ENCODE results near the gene TIMP2.
A peak's percentile ranks its signal among the peaks of the same experiment; 100 is the strongest.

Gene TIMP2

GRCh38 chr17:78925234-78925633, at the start of gene TIMP2:
TSS of gene TIMP2 (minus strand) at chr17:78925387. CDS start at chr17:78925088, 299 bp downstream.
- H2AFZ ChIP-seq (ENCODE audit: low read length, unreplicated experiment) = peak within 1 kb of the TSS; percentile 91
- H3K27me3 ChIP-seq (ENCODE audit: insufficient read depth, low read length) = no peaks in the 10 kb centered on the region
- H3K36me3 ChIP-seq (ENCODE audit: insufficient read depth, low read length) = no peaks in the 10 kb centered on the region
- H3K27ac ChIP-seq (ENCODE audit: low read depth, low read length) = peak within 1 kb of the TSS; percentile 63
- H3K4me1 ChIP-seq (ENCODE audit: control insufficient read depth, insufficient read depth, low read length, unreplicated experiment) = peaks cover 19% of the 10 kb centered on the region
- H3K79me2 ChIP-seq (ENCODE audit: control insufficient read depth, insufficient read depth, low read length, unreplicated experiment) = peaks cover 45% of the 10 kb centered on the region
- peak within 1 kb of the TSS; percentile 87 for H3K4me3 ChIP-seq (ENCODE audit: low read depth, low read length)

- H3K36me3 ChIP-seq (ENCODE audit: insufficient read depth, low read length) = peaks cover 17% of the 10 kb centered on the region; the same call in 1 of the 2 replicates
- H3K27ac ChIP-seq (ENCODE audit: low read depth, low read length) = no peak overlapping the region
- peaks cover 57% of the 10 kb centered on the region for H3K79me2 ChIP-seq (ENCODE audit: control insufficient read depth, insufficient read depth, low read length, unreplicated experiment)
- no peaks in the 10 kb centered on the region for H3K27me3 ChIP-seq (ENCODE audit: insufficient read depth, low read length)
- H3K4me3 ChIP-seq (ENCODE audit: low read depth, low read length) = no peak overlapping the region
- peaks cover 44% of the 10 kb centered on the region for H3K4me1 ChIP-seq (ENCODE audit: control insufficient read depth, insufficient read depth, low read length, unreplicated experiment)
- H2AFZ ChIP-seq (ENCODE audit: low read length, unreplicated experiment) = no peak overlapping the region
These were observed 48.8 kb upstream of the TIMP2 start for GRCh38 chr17:78973792-78974520.

GRCh38 chr17:78973196-78973595, 48.0 kb upstream of the TIMP2 start:
- no peaks in the 10 kb centered on the region for H3K27me3 ChIP-seq (ENCODE audit: insufficient read depth, low read length)
- H3K4me1 ChIP-seq (ENCODE audit: control insufficient read depth, insufficient read depth, low read length, unreplicated experiment) = peaks cover 39% of the 10 kb centered on the region
- no peak overlapping the region for H3K27ac ChIP-seq (ENCODE audit: low read depth, low read length)
- no peak overlapping the region for H3K4me3 ChIP-seq (ENCODE audit: low read depth, low read length)
- H3K79me2 ChIP-seq (ENCODE audit: control insufficient read depth, insufficient read depth, low read length, unreplicated experiment) = peaks cover 51% of the 10 kb centered on the region
- no peak overlapping the region for H2AFZ ChIP-seq (ENCODE audit: low read length, unreplicated experiment)
- peaks cover 17% of the 10 kb centered on the region; the same call in 1 of the 2 replicates for H3K36me3 ChIP-seq (ENCODE audit: insufficient read depth, low read length)

- no peak overlapping the region for H3K4me3 ChIP-seq (ENCODE audit: low read depth, low read length)
- H2AFZ ChIP-seq (ENCODE audit: low read length, unreplicated experiment) = no peak overlapping the region
- peaks cover 17% of the 10 kb centered on the region; the same call in 1 of the 2 replicates for H3K36me3 ChIP-seq (ENCODE audit: insufficient read depth, low read length)
- H3K79me2 ChIP-seq (ENCODE audit: control insufficient read depth, insufficient read depth, low read length, unreplicated experiment) = peaks cover 45% of the 10 kb centered on the region
- no peaks in the 10 kb centered on the region for H3K27me3 ChIP-seq (ENCODE audit: insufficient read depth, low read length)
- no peak overlapping the region for H3K27ac ChIP-seq (ENCODE audit: low read depth, low read length)
- H3K4me1 ChIP-seq (ENCODE audit: control insufficient read depth, insufficient read depth, low read length, unreplicated experiment) = peaks cover 33% of the 10 kb centered on the region
These were observed 47.4 kb upstream of the TIMP2 start for GRCh38 chr17:78972507-78973105.

- Histone ChIP-seq H2AFZ (ENCODE audit: low read length, unreplicated experiment) (no peak overlapping the region), H3K4me3 (ENCODE audit: low read depth, low read length) (no peak overlapping the region), H3K27me3 (ENCODE audit: insufficient read depth, low read length) (no peaks in the 10 kb centered on the region), H3K4me1 (ENCODE audit: control insufficient read depth, insufficient read depth, low read length, unreplicated experiment) (peaks cover 27% of the 10 kb centered on the region), H3K36me3 (ENCODE audit: insufficient read depth, low read length) (peaks cover 17% of the 10 kb centered on the region; the same call in 1 of the 2 replicates), H3K27ac (ENCODE audit: low read depth, low read length) (no peak overlapping the region), H3K79me2 (ENCODE audit: control insufficient read depth, insufficient read depth, low read length, unreplicated experiment) (peaks cover 38% of the 10 kb centered on the region)
These were observed 46.7 kb upstream of the TIMP2 start for GRCh38 chr17:78971756-78972506.

- Histone ChIP-seq H2AFZ (ENCODE audit: low read length, unreplicated experiment) (no peak overlapping the region), H3K79me2 (ENCODE audit: control insufficient read depth, insufficient read depth, low read length, unreplicated experiment) (peaks cover 30% of the 10 kb centered on the region), H3K27me3 (ENCODE audit: insufficient read depth, low read length) (no peaks in the 10 kb centered on the region), H3K4me1 (ENCODE audit: control insufficient read depth, insufficient read depth, low read length, unreplicated experiment) (peaks cover 19% of the 10 kb centered on the region), H3K36me3 (ENCODE audit: insufficient read depth, low read length) (peaks cover 17% of the 10 kb centered on the region; the same call in 1 of the 2 replicates), H3K4me3 (ENCODE audit: low read depth, low read length) (no peak overlapping the region), H3K27ac (ENCODE audit: low read depth, low read length) (no peak overlapping the region)
These were observed 45.9 kb upstream of the TIMP2 start for GRCh38 chr17:78970834-78971755.

GRCh38 chr17:78969865-78970264, 44.7 kb upstream of the TIMP2 start:
- Histone ChIP-seq H2AFZ (ENCODE audit: low read length, unreplicated experiment) (no peak overlapping the region), H3K27ac (ENCODE audit: low read depth, low read length) (no peak overlapping the region), H3K36me3 (ENCODE audit: insufficient read depth, low read length) (peaks cover 14% of the 10 kb centered on the region; the same call in 1 of the 2 replicates), H3K27me3 (ENCODE audit: insufficient read depth, low read length) (no peaks in the 10 kb centered on the region), H3K79me2 (ENCODE audit: control insufficient read depth, insufficient read depth, low read length, unreplicated experiment) (peaks cover 26% of the 10 kb centered on the region), H3K4me1 (ENCODE audit: control insufficient read depth, insufficient read depth, low read length, unreplicated experiment) (peaks cover 10% of the 10 kb centered on the region), H3K4me3 (ENCODE audit: low read depth, low read length) (no peak overlapping the region)

GRCh38 chr17:78967782-78968362, 42.7 kb upstream of the TIMP2 start:
- H2AFZ ChIP-seq (ENCODE audit: low read length, unreplicated experiment) = no peak overlapping the region
- H3K27me3 ChIP-seq (ENCODE audit: insufficient read depth, low read length) = no peaks in the 10 kb centered on the region
- H3K4me1 ChIP-seq (ENCODE audit: control insufficient read depth, insufficient read depth, low read length, unreplicated experiment) = peaks cover 10% of the 10 kb centered on the region
- no peak overlapping the region for H3K27ac ChIP-seq (ENCODE audit: low read depth, low read length)
- no peak overlapping the region for H3K4me3 ChIP-seq (ENCODE audit: low read depth, low read length)
- H3K79me2 ChIP-seq (ENCODE audit: control insufficient read depth, insufficient read depth, low read length, unreplicated experiment) = peaks cover 21% of the 10 kb centered on the region
- H3K36me3 ChIP-seq (ENCODE audit: insufficient read depth, low read length) = peaks cover 8% of the 10 kb centered on the region; the same call in 1 of the 2 replicates

- H3K27me3 ChIP-seq (ENCODE audit: insufficient read depth, low read length) = no peaks in the 10 kb centered on the region
- H3K4me1 ChIP-seq (ENCODE audit: control insufficient read depth, insufficient read depth, low read length, unreplicated experiment) = peaks cover 17% of the 10 kb centered on the region
- peaks cover 8% of the 10 kb centered on the region; the same call in 1 of the 2 replicates for H3K36me3 ChIP-seq (ENCODE audit: insufficient read depth, low read length)
- no peak overlapping the region for H3K27ac ChIP-seq (ENCODE audit: low read depth, low read length)
- no peak overlapping the region for H3K4me3 ChIP-seq (ENCODE audit: low read depth, low read length)
- no peak overlapping the region for H2AFZ ChIP-seq (ENCODE audit: low read length, unreplicated experiment)
- peaks cover 21% of the 10 kb centered on the region for H3K79me2 ChIP-seq (ENCODE audit: control insufficient read depth, insufficient read depth, low read length, unreplicated experiment)
These were observed 41.9 kb upstream of the TIMP2 start for GRCh38 chr17:78966910-78967600.

All from ACC112 (cell line).